Embryonic facial prominence (tissue), 1 donor: Measurements from ENCODE around the gene PRICKLE3.
A peak's percentile ranks its signal among the peaks of the same experiment; 100 is the strongest.
"Not testable (repeated sequence)": the region's sequence is repeated elsewhere in the genome, so short reads cannot be mapped to it uniquely, and the experiment has no call there.

Experiments
- DNase-seq: peaks from one replicate; pipeline ENCODE4 v3.0.0-alpha.2; 2016; ENCODE audit errors: extremely low spot score

PRICKLE3 gene

DNA sequence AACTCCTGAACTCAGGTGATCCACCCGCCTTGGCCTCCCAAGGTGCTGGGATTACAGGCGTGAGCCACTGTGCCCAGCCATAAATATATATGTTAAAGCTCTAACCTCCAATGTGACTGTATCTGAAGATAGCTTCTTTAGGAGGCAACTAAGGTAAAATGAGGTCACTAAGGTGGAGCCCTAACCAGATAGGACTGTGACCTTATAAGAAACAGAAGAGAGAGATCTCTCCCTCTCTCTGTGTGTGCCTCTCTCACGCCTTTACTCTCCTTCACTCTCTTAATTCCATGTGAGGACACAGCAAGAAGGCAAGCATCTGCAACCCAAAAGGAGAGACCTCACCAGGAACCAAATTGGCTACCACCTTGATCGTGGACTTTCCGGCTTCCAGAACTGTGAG is 24.5 kb downstream of the PRICKLE3 start:
- DNase-seq: no peak

DNA sequence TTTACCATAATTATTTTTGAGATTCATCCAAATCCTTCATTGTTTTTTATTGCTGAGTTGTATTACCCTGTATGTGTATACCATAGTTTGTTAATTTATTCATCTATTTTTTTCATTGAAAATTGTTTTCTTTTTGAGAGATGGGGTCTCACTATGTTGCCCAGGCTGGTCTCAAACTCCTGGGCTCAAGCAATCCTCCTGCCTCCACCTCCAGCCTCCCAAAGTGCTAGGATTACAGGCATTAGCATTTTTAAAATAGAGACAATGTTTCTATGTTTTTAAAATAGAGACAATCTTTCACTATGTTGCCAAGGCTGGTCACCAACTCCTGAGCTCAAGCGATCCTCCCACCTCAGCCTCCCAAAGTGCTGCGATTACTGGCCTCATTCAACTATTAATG is 25.3 kb downstream of the PRICKLE3 start:
- DNase-seq: no peak

DNA sequence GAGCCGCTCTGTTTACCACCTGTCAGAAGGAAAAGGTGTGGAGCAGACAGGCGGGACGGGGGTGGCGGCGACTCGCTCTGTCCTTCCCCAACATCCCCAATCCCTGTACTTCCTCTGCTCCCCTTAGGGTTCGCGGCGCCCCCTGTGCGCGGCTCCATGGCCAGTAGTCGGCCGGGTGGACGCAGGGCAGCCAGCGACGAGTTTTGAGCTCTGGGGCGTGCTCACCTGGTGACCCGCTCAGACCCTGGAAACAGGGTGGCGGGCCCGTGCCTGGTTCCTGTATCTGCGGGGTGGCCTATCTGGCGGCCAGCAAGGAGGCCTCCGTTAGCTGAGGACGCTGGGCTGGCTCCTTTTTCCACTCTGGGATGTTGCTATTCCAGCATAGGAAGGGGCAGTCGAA is 29.0 kb downstream of the PRICKLE3 start:
- DNase-seq: no peak

DNA sequence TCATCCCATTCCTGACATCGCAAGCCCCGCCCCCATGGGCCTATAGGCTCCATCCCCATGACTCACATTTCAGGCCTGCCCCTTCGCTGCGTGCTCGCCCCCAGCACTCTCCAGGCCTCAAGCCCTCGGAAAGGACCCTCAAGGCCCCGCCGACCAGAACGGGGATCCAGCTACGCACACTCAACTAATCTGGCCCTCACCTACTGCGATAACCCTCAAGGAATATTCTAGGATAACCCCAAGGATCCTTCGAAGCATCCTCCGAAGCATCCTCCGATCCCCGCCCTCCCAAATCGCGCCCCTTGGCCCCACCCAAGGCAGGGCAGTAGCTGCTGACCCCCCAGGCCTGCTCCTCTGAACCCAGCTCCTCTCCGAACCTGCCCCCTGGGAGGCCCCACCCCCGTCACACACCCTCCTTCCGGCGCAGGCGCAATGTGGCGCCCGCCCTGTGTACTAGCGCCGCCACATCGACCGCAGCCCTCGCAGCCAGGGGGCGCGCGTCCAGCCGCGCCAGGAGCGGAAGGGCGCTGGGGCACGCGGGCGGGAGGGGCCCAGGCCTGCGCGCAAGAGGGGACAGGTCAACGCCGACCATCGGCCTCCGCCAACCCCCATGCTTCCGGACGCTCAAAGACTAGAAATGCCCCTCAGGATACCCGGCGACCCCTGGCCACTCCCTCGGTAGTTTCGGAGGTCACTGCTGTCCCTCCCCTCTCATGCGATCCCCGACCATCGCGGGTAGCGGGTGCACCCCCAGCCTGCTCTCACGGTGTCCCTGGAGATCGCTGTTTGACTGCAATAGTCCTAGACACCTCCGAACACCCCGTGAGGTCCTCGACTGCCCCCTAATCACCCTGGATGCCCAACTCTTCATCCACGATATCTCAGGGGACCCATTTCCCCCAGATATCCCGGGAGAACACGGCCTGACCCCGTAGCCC is 30.0 kb downstream of the PRICKLE3 start:
- peak; percentile 81 for DNase-seq

DNA sequence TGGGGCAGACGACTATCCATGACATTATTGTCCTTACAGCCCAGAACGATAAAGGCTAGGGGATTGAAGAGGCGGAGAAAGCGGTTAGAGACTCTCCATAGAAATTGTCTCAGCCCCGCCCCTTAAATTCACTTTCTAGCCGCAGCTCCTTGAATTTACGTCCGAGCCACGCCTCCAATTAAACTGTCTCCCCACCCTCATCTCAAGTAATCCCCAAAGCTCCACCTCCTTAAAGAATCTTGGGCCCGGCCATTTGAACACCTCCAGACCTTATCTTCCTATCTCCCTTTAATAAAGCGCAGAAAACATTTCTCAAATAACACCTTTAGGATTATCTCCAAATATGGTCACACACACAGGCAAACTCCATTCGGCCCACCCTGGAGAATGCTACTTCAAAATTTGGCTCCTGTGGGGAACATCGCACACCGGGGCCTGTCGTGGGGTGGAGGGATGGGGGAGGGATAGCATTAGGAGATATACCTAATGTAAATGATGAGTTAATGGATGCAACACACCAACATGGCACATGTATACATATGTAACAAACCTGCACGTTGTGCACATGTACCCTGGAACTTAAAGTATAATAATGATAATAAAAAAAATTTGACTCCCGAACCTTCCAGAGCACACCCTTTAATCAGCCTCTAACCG is 30.8 kb downstream of the PRICKLE3 start:
- DNase-seq: peak; percentile 53

DNA sequence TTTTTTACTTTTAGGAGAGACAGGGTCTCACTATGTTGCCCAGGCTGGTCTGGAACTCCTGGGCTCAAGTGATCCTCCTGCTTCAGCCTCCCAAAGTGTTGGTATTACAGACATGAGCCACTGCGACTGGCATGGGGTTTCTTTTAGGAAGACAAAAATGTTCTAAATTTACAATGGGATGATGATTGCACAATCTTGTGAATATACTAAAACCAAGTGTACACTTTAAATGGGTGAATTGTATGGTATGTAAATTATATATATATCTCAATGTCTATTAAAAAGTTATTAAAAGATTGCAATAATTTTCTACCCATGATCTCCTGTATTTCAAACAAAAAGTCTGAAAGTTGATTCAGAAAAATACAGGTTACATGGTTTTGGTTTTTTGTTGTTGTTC is 32.7 kb downstream of the PRICKLE3 start:
- DNase-seq: no peak

DNA sequence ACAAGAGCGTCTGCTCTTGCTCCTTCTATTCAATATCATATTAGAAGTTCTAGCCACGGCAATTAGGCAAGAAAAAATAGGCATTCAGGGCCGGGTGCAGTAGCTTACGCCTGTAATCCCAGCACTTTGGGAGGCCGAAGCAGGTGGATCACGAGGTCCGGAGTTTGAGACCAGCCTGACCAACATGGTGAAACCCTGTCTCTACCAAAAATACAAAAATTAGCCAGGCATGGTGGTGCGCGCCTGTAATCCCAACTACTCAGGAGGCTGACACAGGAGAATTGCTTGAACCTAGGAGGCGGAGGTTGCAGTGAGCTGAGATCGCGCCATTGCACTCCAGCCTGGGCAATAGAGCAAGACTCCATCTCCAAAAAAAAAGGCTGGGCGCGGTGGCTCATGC is 36.9 kb downstream of the PRICKLE3 start:
- not testable (repeated sequence) for DNase-seq

DNA sequence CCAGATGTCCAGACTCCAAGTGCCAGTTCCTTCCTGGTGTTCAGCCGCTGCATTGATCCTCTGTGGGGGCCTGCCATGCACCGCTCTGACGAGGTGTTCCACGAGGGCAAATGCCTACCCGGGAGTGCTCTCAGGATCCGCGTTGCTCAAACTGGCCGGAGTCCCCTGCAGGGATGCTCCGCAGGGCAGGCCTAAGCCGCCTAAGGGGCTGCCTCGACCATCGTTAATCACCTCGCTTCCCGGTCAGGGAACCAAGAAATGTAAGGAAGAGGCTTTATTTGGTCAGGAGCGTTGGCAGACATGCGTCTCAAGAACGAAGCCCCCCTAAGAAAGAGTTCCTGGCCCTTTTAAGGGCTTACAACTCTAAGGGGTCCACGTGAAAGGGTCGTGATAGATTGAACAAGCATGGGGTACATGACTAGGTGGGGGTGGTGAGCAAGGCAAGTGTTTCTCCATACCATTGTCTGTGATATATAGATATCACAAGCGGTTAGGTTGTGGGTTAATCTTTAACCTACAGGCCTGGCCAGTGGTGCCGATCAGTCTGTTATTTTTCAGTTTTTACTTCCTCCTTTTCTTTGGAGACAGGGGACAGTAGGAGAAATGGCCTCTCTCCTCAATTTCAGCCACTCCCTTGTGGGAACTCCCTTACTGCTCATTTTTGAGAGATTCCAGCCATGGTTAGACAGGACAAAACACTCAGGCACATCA is 37.6 kb downstream of the PRICKLE3 start:
- not testable (repeated sequence) for DNase-seq

DNA sequence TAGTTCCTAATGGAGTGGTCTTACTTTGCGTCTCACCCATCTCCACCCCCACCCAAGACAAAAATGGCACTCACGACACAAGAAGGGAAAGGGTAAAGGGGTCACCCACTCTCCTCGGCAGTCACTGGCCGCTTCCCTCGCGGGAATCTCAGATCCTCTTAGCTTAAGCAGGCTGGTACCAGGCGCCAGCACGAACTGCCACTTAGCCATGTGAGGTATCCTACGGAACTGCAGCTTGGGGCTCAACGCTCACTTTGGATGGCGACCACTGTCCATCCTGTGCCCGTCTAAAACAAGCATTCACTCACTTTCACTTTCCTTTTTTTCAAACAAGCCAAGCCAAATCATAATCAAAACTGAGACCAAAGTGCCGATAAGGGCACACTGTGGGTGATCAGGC is 38.2 kb downstream of the PRICKLE3 start:
- DNase-seq: no peak

DNA sequence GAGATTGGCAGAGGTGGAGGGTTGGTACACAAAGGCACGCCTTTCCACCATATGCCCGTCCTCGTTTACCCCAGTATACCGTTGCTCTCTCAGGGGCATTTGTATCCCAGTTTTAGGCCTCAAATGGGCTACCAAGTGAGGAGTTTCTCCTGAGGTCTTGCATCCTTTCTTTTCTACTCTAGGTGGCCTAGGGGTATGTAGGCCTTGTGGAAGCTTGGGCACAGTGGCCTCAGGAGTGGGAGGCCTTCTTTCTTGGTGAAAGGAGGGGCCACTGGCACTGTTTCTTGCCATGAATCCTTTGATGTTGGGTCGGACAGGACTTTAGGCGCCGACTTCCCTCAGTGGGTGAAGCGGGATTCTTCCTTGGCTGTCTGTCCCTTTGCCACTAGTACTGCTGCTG is 38.9 kb downstream of the PRICKLE3 start:
- no peak for DNase-seq

DNA sequence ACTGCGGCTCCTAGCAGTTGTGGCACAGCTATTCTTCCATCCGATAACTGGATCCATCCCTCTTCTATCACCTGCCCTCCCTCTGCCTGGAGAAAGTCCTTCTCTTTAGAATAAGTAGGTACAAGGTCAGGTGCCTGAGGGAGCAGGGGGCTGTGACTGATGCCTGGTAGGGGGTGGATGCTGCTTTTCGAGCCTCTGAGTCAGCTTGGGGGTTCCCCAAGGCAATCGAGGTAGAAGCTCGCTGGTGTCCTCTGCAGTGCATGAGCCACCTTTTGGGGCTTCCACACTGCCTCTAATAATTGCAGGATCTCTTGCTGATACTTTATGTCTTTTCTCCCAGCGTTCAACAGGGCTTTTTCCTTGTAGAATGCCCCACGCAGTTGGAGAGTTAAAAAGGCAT is 43.0 kb downstream of the PRICKLE3 start:
- not testable (repeated sequence) for DNase-seq

DNA sequence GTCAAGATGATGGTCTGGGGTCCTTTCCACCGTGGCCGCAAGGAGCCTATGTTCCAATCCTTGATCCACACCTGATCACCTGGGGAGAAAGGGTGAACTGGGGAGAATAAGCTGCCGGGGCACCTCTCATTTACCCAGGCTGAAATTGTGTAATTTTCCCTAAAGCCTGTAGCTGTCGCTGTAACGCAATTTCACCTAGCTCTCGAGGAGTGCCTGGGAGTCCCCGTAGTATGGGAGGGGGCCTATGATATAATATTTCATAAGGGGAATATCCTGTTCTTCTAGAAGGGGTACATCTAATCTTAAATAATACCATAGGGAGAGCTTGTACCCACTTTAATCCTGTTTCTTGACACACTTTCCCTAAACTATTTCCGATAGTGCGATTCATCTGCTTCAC is 43.9 kb downstream of the PRICKLE3 start:
- DNase-seq: not testable (repeated sequence)

DNA sequence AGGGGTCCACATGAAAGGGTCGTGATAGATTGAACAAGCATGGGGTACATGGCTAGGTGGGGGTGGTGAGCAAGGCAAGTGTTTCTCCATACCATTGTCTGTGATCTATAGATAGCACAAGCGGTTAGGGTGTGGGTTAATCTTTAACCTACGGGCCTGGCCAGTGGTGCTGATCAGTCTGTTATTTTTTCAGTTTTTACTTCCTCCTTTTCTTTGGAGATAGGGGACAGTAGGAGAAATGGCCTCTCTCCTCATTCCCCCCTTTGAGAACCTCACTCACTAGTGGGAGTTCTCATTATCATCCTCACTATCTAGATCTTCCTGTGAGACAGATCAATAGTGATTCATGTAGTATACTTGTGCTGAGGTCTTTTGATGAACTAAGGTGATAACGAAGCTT is 46.5 kb downstream of the PRICKLE3 start:
- DNase-seq: no peak

DNA sequence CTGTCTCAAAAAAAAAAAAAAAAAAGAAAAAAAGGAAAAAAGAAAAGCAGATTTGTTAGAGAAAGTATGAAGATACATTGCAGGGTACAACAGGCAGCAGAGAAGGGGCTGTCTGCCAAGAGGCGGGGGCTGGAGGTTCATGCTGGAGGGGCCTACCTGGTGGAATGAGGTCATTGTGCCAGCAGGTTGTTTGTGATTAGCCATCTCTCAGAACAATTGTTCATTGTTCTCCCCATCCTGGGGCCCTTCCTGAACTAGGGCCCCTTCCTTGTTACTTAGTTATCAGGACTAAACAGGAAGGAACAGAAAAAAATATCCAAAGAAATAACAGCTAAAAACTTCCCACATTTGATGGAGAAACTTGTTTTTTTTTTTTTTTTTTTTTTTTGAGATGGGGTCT is 48.7 kb downstream of the PRICKLE3 start:
- no peak for DNase-seq

DNA sequence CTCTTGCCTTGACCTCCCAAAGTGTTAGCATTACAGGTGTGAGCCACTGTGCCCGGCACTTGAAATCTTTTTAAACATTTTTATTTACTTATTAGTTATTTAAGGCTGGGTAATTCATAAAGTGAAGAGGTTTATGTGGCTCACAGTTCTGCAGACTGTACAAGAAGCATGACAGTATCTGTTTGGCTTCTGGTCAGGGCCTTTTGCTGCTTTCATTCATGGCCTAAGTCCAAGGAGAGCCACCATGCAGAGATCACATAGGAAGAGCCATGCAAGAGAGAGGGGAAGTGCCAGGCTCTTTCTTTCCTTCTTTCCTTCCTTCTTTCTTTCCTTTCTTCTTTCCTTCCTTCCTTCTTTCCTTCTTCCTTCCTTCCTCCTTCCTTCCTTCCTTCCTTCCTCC is 52.4 kb downstream of the PRICKLE3 start:
- no peak for DNase-seq

DNA sequence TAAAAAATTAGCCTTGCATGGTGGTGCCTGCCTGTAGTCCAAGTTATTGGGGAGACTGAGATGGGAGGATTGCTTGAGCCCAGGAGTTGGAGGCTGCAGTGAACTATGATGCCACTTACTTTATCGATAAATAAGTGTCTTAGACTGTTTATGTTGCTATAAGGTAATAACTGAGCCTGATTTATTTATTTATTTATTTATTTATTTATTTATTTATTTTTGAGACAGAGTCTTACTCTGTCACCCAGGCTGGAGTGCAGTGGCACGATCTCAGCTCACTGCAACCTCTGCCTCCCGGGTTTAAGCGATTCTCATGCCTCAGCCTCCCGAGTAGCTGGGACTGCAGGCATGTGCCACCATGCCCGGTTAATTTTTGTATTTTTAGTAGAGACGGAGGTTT is 53.9 kb downstream of the PRICKLE3 start:
- DNase-seq: not testable (repeated sequence)

DNA sequence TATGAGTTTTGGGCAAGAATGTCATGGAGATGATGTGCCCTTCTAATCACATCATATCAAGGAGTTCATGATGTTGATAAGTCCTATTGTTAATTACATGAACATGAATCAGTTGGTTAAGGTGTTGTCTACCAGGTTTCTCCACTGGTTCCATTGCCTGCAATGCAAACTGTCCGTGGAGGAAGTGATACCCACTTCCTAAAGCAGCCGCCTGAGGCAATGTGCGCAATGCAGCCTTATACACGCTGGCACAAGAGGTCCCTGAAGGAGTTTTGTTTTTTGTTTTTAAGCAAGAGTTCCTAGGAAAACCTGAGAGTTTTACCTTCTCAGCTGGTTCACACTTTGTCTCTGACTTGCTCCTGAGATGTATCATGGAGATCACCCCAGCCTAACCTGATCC is 56.7 kb downstream of the PRICKLE3 start:
- DNase-seq: no peak

DNA sequence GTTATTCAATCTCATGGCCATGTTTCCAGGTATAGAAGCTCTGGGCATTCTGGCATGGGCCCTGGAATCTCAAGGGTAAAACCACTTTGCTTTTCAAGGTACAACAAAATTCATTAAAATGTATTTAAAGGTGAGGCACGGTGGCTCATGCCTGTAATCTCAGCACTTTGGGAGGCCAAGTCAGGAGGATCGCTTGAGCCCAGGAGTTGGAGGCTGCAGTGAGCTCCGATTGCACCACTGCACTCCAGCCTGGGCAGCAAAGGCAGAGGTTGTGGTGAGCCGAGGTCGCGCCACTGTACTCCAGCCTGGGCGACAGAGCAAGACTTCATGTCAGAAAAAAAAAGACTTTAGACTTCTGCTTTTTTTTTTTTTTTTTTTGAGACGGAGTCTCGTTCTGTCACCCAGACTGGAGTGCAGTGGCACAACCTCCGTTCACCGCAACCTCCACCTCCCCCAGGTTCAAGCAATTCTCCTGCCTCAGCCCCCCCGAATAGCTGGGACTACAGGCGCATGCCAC is 58.4 kb downstream of the PRICKLE3 start:
- DNase-seq: not testable (repeated sequence)
